GM18861 (cell line): ENCODE data around the gene MFSD11.
"Not testable (repeated sequence)": the region's sequence is repeated elsewhere in the genome, so short reads cannot be mapped to it uniquely, and the experiment has no call there.

ENCODE experiments used
- ATAC-seq: cut with Tn5 transposase; IDR thresholded peaks from one replicate; pipeline ENCODE4 v1.9.1; 2021; ENCODE audit not compliant: unreplicated experiment

MFSD11 gene

DNA sequence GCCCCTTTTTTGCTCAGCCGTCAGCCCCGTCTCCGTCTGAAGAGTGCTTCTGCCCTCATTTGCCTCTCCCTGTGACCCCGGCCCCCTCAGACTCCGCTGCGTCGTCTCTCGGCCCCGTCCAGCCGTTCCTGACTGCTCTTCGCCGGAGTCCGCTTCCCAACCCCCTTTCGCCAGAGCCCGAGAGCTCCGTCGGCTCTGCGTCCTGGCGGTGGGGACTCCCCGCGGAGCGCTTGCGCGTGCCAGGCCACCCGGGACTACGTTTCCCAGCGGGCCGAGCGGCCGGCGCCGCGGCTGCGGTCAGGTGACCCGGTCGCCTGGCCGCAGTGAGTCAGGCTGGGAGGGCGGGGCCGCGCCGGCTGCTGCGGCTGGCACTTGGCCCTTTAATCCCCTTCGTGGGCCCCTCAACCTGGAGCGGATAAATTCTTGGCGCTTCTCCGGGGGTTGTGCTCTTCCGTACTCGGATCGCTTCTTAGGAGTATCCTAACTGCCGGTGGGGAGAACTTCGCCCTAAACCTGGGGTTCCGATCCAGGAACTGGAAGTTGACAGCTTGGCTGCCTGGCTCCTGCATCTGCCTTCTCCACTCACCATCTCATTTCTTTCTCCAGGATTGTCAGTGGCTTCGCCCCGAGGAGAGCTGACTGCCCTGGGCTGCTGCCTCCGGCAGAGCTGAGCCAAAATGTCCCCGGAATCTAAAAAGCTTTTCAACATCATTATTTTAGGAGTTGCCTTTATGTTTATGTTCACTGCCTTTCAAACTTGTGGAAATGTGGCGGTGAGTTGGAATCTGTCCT lies at the start of gene MFSD11:
Gene MFSD11 (plus strand): TSS at position 444 of the 792 bp plus-strand sequence. CDS start 234 bp downstream, at position 678.
- ATAC-seq, result peak; percentile 49

DNA sequence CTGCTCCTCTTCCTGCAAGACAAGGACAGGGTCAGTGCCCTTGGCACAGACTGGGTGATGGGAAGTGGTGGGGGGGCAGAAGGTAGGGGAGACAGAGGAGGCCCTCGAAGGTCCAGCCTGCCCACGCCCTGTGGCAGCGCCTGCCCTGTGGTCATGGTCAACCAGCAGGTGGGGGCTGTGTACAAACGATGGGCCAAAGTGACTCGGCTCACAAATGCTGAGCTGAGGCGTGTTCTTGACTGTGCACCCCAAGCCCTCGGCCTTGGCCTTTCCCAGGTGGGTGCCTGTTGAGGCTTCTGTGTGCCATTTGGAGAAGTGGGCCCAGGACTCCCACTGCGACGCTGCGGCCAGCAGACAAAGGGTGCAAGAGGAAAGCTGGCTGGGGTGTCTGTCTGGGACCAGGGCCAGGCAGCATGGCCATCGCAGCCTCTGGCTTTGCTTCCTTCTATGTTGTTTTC lies 49.7 kb upstream of the MFSD11 start:
- no peak for ATAC-seq

DNA sequence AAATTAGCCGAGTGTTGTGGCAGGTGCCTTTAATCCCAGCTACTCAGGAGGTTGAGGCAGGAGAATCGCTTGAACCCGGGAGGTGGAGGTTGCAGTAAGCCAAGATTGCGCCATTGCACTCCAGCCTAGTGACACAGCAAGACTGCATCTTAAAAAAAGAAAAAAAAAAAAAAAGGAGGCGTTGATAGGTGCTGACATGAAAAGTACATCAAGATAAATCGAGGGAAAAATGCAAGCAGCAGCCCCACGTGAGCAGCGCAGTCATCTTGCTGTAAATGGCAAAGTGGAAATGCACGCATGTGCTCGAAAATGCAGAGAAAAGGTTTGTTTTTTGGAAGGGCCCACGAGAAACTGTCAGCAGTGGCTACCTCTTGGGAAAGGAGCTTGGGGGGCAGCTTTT lies 48.1 kb upstream of the MFSD11 start:
- ATAC-seq, result no peak

DNA sequence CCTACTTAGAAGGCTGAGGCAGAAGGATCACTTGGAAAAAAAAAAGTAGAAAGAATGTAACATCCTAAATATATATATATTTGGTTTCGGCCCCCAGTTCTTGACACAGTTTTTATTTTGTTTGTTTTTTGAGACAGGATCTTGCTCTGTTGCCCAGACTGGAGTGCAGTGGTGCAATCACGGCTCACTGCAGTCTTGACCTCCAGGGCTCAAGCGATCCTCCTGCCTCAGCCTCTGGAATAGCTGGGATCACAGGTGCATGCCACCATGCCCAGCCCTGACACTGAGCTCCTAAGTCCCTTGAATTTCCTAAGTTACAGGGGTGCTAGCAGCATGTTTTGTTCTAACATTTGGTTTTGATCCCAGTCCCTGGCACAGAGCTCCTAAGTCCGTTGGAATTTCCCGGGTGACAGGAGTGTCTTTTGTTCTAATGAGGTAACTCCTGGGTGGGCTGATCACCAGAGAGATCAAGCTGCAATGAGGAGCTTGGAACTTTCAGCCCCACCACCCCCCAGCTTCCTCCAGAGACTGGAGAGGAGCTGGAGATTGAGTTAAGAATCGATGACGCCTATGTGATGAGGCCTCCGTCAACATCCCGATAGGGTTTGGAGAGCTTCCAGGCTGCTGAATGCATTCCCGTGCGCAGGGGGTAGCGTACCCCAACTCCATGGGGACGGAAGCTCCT lies 47.2 kb upstream of the MFSD11 start:
- ATAC-seq, result no peak

DNA sequence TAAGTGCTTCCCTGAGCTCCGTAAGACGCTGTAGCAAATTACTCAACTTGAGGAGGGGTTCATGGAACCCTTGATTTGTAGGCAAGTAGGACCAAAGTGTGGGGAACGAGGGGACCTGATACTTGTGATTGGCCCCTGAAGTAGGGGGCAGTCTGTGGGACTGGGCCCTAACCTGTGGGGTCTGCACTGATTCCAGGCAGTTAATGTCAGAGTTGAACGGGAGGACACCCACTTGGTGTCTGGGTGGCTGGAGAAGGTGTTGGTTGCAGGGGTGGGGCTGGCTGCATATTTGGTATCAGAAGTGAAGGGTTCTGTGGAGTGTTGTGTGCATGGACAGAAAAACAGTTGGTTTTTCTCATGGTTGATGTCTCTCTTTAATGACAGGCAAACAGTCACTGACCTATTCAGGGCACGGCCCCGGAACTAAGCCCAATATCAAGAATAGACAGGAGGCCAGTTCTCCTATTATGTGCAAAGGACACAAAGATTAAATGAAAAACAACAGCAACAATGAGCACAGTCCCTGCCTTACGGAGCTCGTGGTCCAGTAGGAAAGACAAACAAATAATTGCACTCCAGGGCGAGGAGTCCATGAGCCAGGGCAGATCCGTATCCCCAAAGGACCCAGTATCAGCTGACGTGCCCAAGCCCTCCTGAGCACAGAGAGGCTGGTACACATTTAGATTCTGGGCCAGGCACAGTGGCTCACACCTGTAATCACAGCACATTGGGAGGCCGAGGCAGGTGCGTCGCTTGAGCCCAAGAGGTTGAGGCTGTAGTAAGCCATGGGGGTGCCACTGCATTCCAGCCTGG lies 46.3 kb upstream of the MFSD11 start:
- ATAC-seq, result no peak

DNA sequence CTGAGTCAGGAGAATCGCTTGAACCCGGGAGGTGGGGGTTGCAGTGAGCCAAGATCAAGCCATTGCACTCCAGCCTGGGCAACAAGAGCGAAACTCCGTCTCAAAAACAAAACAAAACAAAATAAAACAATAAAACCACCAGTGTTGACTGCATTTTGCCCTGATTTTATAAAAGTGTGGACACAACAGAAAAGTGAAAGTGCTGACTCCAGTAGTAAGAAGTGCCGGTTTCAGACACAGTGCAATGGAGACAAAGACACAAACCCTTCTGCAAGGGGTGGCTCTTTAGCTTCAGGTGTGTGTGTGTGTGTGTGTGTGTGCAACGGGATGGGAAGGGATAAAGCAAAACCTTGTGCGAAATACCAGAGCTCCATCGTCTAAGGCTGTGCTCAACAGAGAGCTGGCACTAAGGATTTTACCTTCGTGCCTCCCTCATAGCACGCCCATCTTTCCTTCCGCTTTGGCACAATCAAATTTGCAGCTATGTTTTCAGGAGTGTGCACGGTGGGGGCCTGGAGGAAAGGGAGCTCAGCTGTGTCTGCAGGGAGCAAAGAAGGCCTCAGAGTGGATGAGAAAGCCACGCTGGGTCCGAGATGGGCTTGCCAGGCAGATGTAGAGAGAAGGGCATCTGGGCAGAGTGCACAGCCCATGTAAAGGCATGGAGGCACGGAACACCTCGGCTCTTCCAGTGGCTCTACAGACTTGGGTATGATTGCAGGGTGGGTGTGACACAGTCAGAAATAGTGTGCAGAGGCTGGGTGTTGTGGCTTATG lies 42.7 kb upstream of the MFSD11 start:
- no peak for ATAC-seq

DNA sequence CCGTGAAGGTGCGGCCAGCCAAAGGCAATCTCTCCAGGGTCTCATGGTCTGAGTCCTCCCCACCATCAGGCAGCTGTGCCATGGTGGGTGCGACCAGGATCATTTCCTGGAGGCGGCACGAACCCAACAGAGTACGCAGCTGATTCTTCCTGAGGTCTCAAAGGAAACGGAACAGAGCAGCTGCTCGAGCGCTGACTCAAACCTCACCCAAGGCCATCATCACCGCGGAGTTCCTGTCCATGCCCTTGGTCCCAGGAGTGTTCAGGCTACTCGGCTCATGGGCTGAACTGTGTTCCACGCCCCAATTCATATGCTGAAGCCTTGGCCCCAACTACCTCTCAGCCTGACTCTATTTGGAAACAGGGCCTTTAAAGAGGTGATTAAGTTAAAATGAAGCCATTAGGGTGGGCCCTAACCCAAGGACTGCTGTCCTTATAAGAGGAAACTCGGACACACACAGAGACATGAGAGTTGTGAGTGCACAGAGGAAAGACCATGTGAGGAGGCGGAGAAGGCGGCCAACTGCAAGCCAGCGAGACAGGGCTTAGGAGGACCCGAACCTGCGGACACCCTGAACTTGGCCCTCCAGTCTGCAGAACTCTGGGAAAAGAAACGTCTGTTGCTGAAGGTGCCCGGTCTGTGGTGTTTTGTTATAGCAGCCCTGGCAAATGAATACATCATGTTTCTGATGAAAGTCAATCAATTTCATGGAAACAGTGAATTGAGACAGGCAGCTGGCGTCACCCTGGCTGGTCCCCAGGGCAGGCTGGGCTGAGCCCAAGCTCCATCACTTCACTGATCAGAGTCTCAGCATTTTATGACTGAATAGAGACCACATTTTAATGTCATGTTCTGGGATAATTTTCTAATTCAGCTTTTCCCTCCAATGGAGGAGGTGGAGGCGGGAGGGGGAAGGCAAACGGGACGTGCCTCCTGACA lies 40.9 kb upstream of the MFSD11 start:
- peak; percentile 59 for ATAC-seq

DNA sequence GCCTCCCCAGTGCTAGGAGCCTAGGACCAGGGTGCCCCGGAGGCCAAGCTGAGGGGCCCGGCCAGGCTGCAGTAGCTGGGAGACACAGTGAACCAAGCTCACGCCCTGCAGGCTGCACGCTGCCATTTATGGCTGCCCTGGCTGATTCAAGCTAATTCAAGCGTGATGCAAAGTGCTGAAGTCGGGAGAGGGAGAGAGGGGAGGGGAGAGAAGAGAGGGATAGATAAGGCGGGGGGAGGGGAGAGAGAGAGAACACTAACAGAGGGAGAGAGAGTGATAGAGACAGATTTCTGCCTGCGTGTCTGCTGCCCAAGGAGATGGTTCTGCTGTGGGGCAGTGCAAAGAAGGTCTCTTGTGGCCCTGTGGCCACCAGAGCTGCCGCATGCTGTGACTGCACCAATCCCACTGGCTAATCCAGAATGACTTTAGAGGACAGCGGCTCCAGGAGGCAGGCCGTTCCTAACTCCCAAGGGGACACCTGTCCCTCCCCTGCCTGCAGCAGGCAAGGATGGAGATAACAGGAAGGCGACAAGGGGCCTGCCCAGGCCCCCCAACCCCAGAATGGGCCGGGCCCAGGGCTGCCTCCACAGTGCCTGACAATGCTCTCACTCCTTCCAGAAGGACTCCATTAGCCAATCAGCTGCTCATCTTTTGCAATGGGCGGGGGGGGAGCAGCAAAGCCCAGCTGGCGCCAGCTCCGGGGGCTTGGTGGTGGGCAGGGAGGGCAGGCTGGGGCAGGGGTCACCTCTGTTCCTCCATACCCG lies 40.0 kb upstream of the MFSD11 start:
- no peak for ATAC-seq

DNA sequence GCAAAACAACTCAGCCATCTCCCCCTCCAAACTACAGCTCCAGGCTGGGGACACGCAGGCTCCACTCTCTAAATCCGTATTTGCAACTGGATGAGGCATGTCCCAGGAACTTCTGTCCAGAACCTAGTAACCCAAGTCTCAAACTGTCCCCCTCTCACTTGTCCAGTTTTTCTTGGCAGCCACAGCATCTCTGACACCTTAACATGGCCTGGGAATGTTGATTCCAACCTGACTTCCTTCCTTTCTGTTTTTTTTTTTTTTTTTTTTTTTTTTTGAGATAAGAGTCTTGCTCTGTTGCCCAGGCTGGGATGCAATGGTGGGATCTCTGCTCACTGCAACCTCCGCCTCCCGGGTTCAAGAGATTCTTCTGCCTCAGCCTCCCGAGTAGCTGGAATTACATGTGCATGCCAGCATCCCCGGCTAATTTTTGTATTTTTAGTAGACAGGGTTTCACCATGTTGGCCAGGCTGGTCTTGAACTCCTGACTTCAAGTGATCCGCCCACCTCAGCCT lies 39.4 kb upstream of the MFSD11 start:
- ATAC-seq, result not testable (repeated sequence)

DNA sequence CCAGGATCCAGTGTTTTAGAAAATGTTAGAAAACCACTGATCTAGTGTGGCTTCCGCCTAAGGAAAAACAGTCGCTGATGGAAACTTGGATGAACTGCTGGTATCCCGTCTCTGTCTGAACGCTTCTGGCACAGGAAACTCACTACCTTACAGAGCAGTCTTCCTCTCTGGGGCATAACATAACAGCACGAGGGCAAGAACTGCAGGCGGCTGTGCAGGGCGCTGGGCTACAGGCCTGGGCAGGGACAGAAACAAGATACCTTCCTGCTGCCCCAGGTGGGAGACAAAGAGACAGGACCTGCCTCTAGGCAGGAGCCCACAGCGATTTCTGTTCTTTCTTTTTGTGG lies 37.7 kb upstream of the MFSD11 start:
- ATAC-seq, result no peak

DNA sequence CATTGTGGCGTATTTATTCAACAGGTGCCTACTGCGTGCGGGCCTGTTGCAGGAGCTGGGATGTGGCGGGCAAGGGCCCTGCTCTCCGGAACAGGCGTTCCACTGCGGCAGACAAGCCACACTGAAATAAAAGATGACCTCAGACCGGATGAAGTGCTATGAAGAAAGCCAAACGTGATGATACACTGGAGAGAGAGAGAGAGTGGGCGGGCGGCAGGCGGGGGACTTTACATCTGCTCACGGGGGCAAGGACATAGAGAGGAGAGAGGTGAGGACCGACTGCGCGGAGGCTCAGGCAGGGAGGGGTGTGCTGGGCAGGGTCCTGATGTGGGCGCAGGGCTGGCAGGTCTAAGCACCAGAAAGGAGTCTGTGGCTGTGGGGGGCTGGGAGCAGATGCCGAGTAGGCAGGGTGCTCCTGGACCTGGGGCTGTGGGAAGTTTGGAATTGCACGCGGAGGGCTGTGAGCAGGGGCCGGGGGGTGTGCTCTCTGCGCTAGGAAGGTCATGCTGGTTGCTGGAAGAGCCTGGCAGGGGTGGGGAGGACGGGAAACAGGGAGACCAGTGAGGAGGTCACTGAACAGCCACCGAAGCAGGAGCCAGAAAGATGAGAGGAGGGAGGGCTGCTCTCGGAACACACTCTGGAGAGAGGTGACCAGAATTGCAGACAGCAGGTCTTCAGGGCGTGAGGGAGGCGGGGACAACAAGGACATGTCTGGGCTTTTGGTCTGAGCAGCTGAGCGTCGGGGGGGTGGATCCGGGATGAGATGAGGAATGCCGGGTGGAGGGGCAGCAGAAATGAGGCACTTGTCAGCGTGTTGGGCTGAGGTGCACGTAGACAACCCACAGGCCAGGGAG lies 37.1 kb upstream of the MFSD11 start:
- ATAC-seq, result no peak

DNA sequence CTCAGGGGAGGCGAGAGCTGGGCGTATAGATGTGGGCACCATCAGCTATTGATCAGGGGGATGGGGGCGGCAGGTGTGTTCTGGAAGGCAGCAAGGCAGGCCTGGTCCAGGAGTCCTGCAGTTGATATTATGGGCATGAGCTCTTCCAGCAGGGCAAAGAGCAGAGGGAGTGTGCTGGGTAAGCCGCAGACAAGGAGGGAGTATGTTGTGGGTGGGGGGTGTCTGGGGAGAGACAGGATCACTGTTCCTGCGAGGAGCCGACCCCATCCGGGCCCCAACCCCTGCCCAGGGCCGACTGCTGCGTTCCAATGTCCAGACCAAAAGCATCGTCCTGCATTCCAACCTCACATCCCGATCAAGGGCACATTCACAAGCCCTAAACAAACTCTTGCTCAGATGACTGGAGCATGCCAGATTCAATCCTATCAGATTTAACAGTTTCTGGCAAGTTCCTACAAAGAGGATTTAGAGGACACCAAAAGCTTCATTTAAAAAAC lies 36.4 kb upstream of the MFSD11 start:
- ATAC-seq, result no peak

DNA sequence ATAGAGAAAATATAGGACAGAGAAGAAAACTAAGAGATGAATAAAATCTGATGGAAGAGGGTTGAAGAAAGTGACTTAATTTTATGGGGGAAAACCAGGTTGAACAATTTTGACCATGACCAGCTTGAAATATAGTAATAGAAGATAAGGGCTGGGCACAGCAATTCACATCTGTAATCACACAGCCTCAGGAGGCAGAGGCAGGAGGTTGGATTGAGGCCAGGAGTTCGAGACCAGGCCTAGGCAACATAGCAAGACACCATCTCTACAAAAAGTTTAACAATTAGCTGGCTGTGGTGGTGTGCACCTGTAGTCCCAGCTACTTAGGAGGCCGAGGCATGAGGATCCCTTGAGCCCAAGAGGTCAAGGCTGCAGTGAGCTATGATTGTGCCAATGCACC lies 35.8 kb upstream of the MFSD11 start:
- no peak for ATAC-seq

DNA sequence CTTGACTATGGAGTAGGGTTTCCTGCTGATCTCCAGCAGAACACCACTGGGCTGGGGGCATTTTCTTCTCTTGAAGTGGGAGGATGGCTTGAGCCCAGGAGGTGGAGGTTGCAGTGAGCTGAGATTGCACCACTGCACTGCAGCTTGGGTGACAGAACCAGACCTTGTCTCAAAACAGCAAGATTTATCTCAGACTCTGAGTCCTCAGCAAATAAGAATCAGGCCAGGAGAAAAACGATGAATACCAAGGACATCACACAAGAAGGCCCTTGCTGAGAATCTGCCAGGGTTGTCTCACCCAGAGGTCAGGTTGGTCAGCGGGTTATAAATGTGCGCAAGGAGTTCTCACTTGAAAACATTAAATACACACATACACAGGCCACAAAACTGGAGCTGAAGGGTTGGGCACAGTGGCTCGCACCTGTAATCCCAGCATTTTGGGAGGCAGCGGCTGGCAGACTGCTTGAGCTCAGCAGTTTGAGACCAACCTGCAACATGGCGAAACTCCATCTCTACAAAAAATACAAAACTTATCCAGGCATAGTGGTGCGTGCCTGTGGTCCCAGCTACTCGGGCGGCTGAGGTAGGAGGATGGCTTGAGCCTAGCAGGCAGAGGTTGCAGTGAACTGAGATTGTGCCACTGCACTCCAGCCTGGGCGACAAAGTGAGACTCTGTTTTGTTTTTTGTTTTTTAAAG lies 34.8 kb upstream of the MFSD11 start:
- ATAC-seq, result no peak

DNA sequence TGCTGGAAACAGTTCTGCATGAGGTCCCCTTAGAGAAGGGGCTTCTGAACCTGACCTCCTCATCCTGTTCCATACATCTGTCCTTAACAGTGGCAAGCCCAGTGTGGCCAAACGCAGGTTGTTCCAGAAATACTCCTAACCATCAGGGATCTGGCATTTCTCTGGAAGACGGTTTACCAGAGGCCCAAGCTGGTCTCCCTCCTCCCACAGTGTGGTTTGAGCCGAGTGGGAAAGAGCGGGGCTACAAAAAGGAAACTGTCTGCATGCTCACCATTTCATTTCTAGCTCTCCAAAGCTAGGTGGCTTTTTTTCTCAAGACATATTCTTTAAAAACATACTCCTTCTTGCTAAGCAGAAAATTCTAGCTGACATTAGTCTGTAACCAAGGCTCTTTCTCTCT lies 33.1 kb upstream of the MFSD11 start:
- no peak for ATAC-seq

DNA sequence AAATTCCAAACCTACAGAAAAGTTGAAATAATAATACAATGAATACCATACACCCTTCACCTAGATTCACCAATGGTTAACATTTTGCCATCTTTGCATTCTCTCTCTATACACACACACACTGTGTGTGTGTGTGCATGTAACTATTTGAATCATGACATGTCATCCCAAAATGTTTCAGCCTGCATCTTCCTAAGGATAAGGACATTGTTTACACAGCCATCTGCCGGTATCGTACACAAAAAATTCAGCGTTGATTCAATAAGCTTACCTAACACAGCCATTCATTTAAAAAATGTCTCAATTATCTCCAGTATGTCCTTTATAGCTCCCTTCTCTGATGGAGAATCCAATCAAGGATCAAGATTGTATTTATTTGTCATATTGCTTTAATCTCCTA lies 31.1 kb upstream of the MFSD11 start:
- no peak for ATAC-seq
